Measurements from ENCODE around the gene SLMAP.
"Not testable (repeated sequence)": the region's sequence is repeated elsewhere in the genome, so short reads cannot be mapped to it uniquely, and the experiment has no call there.

Gene SLMAP

DNA sequence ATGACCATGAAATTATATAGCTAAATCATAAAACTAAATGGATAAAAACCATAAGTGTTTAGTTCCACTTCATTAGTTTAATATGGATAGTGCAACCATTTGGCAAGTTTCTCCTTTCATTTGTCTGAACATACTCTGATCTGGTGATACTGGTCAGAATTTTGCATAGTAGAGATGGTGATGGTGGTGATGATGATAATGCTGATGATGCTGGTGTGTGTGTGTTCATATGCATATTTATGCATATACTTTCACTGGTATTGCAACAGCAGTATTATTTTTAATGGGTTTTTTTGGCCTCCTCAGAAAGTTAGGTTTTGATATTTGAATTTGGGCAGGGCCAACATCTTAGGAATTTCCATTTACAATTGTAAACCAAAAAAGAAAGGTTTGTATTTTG, 76.4 kb downstream of the SLMAP start:
- DNase-seq: no peak

DNA sequence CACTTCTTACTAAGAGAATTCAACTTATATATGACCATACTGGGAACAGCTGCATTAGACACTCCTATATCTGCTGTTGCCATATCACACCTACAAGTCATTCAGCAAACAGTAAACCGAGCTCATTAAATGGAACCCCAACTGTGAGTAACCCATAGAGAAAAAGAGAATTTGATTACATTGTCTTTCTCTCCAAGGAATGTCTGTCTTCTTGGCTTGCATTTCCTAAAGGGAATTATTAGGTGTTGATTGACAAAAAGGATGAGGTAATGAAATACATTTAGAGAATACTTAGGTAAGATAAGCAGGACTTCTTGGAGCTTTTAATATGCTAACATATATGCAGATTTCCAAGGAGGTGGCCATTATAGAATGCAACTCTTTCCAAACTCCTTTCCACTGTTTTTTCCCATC, 76.8 kb downstream of the SLMAP start:
- DNase-seq: no peak

DNA sequence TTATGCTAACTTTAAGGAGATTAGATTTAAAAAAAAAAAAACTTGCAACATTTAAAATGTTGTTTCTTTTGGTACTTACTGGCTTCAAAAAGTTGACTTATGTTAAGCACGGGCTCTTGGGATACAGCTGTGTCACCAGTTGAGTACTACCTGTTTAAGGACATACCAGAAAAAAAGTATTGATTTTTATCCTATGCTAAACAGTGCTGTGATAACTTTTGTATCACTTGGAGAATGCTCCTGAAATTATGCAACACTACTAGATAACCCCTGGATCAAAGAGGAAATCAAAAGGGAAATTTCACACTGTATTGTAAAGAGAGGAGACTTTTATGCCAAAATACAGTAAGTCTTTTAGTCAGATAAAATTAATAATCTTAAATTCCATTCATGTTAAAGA, 77.7 kb downstream of the SLMAP start:
- DNase-seq: no peak

DNA sequence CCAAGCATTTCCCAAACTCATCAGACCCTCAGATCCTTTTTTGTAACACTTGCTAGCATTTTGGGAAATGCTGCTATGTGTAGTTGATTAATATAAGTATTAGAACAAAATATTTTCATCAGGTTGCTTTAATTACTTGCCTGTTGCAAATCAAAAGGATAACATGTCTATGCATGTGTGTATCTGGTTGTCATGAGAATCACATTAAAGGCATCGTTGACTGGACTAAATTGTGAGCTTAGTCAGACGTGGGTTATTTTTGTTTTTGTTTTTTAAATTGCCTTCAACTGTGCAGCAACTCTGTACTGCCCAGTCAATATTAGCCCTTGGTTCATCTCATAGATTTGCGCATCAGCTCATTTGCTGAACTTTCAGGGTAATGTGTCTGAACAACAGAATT, 81.6 kb downstream of the SLMAP start:
- no peak for DNase-seq

DNA sequence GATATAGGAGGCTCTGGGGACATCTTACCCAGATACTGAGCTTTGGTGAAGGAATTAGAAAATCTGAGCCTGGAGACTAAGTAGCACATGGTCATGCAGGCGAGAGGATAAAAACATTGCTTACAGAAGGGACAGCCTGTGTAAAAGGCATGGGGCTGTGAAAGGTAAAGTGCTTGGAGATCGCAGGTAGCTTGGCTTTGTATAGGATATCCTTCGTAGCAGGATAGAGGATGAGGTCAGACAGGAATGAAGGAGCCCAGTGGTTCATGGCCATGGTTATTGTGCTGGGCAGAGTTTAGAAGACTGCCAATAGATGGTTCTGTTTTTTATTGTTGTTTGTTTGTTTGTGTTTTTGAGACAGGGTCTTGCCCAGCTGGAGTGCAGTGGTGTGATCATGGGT, 82.5 kb downstream of the SLMAP start:
- no peak for DNase-seq

DNA sequence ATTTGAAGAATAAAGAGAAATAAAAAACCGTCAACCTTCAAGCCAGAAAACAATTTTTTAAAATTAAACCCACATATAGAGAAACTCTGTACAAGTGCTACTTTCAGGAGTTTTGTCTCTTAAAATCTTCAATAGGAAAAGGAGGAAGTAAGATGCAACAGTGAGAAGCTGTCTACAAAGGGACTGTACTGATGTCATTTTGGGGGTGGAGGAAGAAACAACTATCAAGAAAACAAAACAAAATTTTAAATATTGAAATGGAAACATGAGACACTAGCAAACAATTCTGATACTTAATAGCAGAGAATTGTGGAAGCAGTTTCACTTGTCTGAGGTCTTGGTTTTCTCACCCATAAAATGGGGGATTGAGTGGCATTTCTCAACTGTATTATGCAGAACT, 84.4 kb downstream of the SLMAP start:
- DNase-seq: no peak

DNA sequence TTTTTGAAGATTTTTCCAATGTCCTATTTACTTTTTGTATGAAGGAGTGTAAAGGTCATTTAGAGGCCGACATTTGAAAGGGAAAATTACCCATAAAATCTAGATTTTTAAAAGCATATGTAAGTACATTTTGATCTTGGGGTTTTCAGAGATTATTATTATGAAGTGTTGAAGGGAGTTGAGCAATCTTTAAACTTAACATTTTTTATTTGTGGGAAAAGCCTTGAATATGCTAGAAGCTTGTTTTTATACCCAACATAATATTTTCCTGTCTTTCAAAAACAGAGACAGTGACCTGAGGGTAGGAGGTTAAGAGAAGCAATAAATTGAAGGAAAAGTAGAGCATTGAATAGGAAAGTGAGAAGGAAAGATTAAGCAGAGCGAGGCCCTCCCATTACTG, 85.7 kb downstream of the SLMAP start:
- no peak for DNase-seq

DNA sequence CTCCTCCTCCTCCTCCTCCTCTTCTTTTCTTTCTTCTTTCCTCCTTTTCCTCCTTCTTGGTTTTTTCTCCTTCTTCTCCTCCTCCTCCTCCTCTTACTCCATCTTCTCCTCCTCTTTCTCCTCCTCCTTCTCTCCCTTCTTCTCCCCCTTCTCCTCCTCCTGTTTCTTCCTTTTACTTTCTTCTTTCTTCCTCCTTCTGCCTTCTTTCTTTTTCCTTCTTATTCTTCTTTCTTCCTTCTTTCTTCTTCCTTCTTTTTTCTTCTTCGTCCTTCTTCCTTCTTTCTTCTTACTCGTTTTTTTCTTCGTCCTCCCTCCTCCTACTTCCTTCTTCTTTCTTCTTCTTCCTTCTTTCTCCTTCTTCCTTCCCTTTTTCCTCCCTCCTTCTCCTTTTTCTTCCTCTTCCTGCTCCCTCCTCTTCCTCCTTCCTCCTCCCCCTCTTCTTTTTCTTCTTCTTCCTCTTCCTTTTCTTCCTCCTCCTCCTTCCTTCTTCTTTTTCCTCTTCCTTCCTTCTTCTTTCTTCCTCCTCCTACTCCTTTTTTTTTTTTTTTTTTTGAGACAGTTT, 92.1 kb downstream of the SLMAP start:
- DNase-seq: no peak

DNA sequence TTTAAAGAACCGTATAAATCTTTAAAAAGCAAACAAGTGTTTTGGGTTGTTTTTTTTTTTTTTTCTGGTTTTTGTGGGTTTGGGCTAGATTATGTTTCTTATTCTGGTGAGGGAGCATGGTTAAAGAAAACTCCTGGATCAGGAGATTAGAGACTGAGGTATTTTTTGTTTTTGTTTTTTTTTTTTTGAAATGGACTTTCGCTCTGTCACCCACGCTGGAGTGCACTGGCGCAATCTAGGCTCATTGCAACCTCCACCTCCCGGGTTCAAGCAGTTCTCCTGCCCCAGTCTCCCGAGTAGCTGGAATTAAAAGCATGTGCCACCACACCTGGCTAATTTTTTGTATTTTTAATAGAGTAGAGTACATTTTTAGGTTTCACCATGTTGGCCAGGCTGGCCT, 95.2 kb downstream of the SLMAP start:
- no peak for DNase-seq

DNA sequence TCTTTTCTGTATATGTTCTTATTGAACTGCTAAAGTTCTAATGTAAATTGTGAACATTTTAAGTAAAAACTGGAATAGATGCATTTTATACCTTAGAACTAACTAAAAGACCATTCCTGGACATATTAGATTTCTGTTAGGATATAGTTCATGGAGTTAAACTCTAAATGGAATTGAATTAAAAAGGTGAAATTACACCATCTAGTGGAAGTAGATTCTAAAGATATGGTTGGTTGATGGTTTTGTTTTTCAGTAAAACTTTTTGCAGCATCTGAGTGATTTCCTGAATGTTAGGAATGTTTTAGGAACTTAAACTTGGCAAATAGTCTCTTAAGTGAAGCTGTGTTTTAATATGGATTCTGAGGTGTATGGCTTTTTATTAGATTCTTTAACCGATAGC, 96.8 kb downstream of the SLMAP start:
- DNase-seq: no peak

DNA sequence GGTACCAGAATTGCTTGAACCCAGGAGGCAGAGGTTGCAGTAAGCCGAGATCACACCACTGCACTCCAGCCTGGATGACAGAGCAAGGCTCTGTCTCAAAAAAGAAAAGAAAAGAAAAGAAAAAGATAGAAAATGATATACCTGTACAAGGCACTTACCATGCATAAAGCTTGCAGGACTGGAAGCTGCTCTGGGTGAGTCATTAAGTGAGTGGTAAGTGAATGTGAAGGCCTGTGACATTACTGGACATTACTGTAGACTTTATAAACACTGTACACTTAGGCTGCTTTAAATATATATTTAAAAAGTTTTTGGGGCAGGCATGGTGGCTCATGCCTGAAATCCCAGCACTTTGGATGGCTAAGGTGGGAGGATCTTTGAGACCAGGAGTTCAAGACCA, 99.2 kb downstream of the SLMAP start:
- DNase-seq: no peak

DNA sequence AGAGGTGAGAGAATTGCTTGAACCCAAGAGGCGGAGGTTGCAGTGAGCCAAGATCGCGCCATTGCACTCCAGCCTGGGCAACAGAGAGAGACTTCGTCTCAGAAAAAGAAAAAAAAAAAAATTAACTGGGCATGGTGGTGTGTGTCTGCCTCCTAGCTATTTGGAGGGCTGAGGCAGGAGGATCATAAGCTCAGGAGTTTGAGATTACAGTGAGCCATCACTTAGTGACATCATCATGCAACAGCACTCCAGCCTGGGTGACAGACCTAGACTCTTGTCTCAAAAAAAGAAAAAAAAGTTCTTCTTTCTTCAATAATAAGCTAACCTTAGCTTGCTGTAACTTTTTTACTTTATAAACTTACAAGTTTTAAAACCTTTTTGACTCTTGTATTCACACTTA, 99.8 kb downstream of the SLMAP start:
- no peak for DNase-seq

DNA sequence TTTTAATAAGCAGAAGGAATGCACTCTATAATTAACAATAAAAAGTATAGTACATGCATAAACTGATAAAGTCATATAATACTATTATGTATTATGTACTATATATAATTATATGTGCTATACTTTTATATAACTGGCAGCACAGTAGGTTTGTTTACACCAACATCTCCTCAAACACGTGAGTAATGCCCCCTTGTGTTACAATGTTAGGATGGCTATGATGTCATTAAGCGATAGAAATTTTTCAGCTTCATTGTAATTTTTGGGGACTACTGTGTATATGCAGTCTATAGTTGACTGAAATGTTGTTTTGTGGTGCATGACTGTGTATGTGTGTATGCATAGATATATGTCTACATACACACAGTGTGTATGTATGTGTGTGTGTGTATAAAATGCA, 100.6 kb downstream of the SLMAP start:
- DNase-seq: no peak

DNA sequence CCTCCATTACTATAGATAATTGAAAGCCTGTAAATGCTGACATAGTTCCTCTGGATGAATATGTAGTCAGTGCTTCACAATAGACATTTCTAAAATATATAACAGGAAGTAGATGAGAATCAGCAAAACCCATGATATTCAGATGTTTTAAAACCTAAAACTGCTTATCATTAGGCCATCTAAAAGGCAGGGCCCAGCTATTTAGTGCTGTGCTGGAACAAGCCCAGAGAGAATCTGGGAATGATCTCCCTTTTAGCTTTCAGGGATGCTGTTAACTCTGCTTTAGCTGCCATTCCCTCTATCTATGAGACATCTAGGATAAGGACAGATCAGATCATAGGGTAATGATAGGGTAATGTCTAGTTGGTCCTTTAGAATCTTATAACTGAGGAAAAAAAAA, 106.8 kb downstream of the SLMAP start:
- no peak for DNase-seq

DNA sequence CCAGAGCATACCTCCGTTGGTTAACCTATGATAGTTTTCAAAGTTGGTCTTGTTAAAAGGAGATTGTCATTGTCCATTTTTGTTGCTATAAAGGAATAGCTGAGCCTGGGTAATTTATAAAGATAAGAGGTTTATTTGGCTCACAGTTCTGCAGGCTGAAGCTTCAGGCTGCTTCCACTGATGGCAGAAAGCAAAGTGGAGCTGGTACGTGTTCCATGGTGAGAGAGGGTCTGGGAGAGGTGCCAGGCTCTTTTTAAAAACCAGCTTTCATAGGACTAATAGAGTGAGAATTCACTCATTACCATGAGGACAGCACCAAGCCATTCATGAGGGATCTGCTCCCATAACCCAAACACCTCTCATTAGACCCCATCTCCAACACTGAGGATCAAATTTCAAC, 107.3 kb downstream of the SLMAP start:
- no peak for DNase-seq

DNA sequence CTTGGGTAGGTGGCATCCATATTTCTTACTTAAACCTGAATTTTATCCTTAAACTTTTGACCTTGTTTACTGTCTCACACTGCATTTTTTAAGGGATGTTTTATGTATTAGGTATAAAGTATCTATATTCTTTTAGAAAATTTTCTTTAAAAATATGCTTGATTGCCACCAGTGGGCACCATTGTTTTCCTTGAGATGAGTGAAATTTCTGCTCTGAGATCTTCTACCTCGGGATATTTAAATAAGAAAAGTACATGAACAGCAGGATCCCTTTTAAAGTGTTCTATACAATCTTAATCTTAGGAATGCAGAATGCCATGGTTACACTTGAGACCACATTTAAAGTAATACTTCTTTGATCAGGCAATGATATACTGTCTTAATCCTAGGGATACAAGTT, 108.7 kb downstream of the SLMAP start:
- no peak for DNase-seq

DNA sequence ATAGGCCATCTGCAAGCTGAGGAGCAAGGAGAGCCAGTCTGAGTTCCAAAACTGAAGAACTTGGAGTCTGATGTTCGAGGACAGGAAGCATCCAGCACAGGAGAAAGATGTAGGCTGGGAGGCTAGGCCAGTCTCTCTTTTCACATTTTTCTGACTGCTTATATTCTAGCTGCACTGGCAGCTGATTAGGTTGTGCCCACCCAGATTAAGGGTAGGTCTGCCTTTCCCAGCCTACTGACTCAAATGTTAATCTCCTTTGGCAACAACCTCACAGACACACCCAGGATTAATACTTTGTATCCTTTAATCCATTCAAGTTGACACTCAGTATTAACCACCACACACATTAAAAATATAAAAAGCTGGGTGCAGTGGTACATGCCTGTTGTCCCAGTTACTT, 113.0 kb downstream of the SLMAP start:
- DNase-seq: not testable (repeated sequence)

DNA sequence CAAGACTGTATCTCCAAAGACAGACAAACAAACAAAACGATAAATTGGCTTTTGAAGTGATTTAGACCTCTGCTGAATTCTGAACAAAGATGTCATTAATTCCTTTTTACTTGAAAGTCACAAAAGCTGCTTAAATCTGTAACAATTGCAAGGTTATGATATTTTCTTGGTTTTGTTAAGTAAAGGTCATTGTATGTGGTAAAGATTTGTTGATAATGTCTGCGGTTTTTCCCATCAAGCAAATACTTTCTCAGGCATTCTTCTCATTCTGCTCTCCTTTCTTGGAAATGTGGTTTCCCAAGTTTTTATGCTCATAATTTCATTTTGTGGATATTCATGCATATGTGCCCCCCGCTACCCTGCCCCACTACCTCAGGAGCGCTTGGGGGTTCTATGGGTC, 116.5 kb downstream of the SLMAP start:
- DNase-seq: no peak

DNA sequence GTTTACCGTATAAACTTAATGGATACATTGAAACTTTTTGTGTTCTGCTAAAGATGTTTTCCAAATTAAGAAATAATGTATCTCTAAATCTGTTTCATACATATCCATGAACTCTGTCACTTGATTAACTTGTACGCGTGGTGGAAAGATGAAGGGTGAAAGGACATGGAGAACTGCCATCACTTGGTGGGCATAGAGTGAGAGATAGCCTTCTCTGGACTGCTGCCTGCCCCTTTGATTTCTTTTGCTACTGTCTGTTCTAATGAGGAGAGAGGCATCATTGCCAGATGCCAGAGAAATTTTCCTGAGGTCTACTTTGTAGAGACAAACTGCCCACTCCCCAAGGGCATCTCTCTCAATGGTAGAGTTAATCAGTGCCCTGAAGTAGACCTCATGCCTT, 120.5 kb downstream of the SLMAP start:
- no peak for DNase-seq

DNA sequence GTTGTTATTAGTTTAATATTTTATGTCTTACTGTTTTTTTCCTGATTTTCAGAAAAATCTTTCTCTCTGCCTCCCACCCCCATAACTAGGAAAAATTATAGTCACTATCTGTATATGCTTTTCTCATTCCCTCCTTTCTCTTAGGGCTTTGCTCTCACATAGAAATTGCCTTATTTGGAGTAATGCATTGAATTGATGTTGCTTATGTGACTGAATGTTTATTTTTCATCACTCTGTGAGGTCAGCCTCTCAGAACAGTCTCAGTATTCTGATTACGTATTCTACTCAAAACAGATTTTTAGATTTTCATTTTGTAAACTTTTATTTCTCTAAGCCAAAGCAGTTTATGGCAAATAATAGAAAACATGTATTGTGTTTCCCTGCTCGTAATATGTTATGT, 121.0 kb downstream of the SLMAP start:
- no peak for DNase-seq

DNA sequence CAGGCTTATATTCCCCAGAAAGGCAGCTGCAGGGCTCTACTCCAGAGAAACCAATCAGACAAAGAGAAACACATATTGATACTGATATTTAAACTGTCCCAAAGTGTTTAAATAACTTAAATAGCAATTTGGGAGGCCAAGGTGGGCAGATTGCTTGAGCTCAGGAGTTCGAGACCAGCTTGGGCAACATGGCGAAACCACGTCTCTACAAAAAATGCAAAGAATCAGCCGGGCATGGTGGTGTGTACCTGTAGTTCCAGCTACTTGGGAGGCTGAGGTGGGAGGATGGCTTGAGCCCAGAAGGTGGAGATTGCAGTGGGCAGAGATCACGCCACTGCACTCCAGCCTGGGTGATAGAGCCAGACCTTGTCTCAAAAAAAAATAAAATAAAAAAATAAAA, 128.3 kb downstream of the SLMAP start:
- DNase-seq: not testable (repeated sequence)

DNA sequence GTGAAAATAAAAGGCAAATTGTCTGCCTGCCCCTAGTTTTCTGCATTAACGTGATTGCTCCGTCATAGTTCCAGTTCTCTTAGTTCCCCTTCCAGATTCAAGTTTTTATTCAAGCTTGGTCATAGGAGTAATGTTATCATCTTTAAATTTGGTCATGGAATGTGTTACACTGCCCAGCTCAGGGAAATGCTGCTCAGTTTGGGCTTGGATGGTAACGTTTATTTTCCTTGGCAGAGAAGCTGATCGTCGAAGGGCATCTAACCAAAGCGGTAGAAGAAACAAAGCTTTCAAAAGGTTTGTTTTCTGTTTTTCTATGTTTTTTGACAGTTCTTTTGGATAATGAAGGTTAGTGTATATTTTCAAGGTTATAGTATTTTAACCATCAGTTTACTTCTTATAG, 133.7 kb downstream of the SLMAP start:
- no peak for DNase-seq

DNA sequence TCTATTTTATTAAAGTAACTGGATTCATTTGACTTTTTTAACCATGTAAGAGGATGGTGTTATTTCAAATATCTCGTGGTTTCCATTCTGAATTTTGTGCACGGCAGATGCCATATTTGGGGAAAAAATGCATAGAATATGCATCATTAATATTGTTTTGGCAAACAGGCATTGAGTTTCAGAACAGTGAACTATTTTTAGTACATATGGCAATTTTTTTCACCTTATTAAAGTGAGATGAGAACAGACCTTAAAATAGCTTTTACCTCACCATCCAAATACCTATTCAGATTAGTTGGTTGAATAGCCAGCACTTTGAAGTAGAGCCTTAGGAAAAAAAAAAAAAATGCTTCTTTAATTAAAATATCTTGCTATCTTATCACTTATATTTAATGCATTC, 134.8 kb downstream of the SLMAP start:
- no peak for DNase-seq

DNA sequence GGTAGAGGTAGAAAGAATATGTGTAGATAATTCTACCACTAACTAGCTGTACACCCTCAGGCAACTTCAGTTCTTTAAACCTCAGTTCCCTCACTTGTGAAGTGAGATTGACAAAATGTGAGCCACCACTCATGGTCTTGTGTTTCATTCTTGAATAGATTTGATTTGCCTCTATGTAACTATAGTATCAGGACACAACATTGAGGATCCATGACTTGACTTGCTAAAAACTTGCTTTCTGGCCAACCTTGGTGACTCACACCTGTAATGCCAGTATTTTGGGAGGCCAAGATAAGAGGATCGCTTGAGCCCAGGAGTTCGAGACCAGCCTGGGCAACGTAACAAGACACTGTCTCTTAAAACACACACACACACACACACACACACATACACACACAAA, 136.3 kb downstream of the SLMAP start:
- no peak for DNase-seq

DNA sequence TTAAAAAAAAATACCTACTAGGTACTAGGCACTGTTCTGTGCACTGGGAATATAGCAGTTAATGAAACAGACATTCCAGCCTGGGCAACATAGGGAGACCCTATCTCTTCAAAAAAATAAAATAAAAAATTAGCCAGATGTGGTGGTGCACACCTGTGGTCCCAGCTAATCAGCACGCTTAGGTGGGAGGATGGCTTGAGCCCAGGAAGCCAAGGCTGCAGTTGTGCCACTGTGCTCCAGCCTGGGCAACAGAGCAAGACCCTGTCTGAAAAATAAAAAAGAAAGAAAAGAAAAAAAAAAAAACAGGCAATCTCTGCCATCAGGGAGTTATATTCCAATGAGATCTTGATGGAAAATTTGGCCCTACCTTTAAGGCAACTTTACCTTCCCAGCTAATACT, 137.0 kb downstream of the SLMAP start:
- DNase-seq: no peak

DNA sequence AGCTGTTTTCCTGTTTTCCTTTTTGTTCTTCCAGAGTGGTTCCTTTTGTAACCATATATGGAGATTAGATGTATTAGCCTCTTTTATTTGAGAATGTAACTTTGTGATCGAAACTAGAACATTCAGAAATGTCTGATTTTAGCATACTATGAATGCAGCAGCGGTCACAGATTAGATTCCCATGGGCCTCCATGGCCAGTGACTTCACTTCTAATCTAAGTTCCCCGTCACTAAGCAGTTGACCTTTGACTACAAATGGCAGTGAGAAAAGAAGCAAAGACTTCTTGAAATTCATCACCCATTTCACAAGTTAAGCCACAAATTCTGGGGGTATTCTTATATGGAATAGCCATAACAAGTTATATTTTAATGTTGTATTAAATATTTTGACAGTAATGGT, 137.6 kb downstream of the SLMAP start:
- DNase-seq: no peak
